Measurements from ENCODE around the gene TMEM231. TPM values are rescaled to one million over a fixed set of nuclear protein-coding genes. Genes with fewer than 3 reads are reported as not detected.

TMEM231 gene
- total RNA-seq, 6 experiments from 2014 or later: 9.0 to 14.5 (median 10.0) TPM

DNA sequence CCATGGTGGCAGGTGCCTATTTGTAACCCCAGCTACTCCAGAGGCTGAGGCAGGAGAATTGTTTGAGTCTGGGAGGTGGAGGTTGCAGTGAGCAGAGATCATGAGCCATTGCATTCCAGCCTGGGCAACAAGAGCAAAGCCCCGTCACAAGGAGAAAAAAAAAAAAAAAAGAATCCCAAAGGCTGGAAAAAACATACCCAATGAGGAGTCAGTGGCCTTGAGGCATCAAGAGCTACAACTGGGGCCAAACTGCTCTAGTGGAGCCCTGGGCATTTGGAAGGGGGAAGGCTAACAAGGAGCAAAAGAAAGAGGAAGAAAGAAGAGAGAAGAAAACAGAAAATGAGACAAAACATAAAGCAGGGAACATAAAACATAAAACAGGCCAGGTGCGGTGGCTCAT lies 67.7 kb downstream of the TMEM231 start:
- Mint-ChIP-seq H3K4me1 (ENCODE audit: low read depth) (peaks cover 11% of the 10 kb centered on the region), H3K36me3 (ENCODE audit: low read depth) (no peaks in the 10 kb centered on the region), H3K27me3 (ENCODE audit: insufficient read depth) (peaks cover 14% of the 10 kb centered on the region), H3K4me3 (no peak overlapping the region; the same call in 1 of the 2 replicates), H3K27ac (no peak overlapping the region), H3K9me3 (no peaks in the 10 kb centered on the region)
- TF ChIP-seq, protein P1, sequence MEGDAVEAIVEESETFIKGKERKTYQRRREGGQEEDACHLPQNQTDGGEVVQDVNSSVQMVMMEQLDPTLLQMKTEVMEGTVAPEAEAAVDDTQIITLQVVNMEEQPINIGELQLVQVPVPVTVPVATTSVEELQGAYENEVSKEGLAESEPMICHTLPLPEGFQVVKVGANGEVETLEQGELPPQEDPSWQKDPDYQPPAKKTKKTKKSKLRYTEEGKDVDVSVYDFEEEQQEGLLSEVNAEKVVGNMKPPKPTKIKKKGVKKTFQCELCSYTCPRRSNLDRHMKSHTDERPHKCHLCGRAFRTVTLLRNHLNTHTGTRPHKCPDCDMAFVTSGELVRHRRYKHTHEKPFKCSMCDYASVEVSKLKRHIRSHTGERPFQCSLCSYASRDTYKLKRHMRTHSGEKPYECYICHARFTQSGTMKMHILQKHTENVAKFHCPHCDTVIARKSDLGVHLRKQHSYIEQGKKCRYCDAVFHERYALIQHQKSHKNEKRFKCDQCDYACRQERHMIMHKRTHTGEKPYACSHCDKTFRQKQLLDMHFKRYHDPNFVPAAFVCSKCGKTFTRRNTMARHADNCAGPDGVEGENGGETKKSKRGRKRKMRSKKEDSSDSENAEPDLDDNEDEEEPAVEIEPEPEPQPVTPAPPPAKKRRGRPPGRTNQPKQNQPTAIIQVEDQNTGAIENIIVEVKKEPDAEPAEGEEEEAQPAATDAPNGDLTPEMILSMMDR (IDR thresholded peaks at IDR 0.05): no peak
- no peak for DNase-seq

Other genes starting within 250 kb of the TMEM231 start
- gene CFDP1, start 122.7 kb downstream of the TMEM231 start, total RNA-seq (2021; fragmentation: NEBNext Ultra II Directional; extraction: Animal tissue kit (Norgen Biotek cat#: 25700)): 10 to 100 TPM; 33.0 to 43.1 (median 37.6) TPM
- 10 to 100 TPM in 4 of 6 experiments, 1 to 10 TPM in 2; 8.2 to 11.7 (median 10.6) TPM for gene TMEM170A, start 91.6 kb downstream of the TMEM231 start, total RNA-seq (2021; fragmentation: NEBNext Ultra II Directional; extraction: Animal tissue kit (Norgen Biotek cat#: 25700))
- gene CHST6, start 60.8 kb downstream of the TMEM231 start, total RNA-seq (2021; fragmentation: NEBNext Ultra II Directional; extraction: Animal tissue kit (Norgen Biotek cat#: 25700)): under 1 TPM in 2 of 6 experiments, not detected in 4; 0.05 TPM
- not detected for gene CHST5, start 20.1 kb downstream of the TMEM231 start, total RNA-seq (2021; fragmentation: NEBNext Ultra II Directional; extraction: Animal tissue kit (Norgen Biotek cat#: 25700))
- 100 to 1,000 TPM in 3 of 6 experiments, 10 to 100 TPM in 3; 82.0 to 114 (median 100) TPM for gene GABARAPL2, start 10.1 kb upstream of the TMEM231 start, total RNA-seq (2021; fragmentation: NEBNext Ultra II Directional; extraction: Animal tissue kit (Norgen Biotek cat#: 25700))
- 10 to 100 TPM; 48.3 to 61.2 (median 55.0) TPM for gene ADAT1, start 67.0 kb upstream of the TMEM231 start, total RNA-seq (2021; fragmentation: NEBNext Ultra II Directional; extraction: Animal tissue kit (Norgen Biotek cat#: 25700))
- 100 to 1,000 TPM; 135 to 158 (median 152) TPM for gene KARS1, start 91.4 kb upstream of the TMEM231 start, total RNA-seq (2021; fragmentation: NEBNext Ultra II Directional; extraction: Animal tissue kit (Norgen Biotek cat#: 25700))
- gene TERF2IP, start 91.5 kb upstream of the TMEM231 start, total RNA-seq (2021; fragmentation: NEBNext Ultra II Directional; extraction: Animal tissue kit (Norgen Biotek cat#: 25700)): 10 to 100 TPM; 67.9 to 87.8 (median 70.6) TPM
- gene CPHXL2, start 120.8 kb upstream of the TMEM231 start, total RNA-seq (2021; fragmentation: NEBNext Ultra II Directional; extraction: Animal tissue kit (Norgen Biotek cat#: 25700)): not detected
- gene DUXB, start 145.2 kb upstream of the TMEM231 start, total RNA-seq (2021; fragmentation: NEBNext Ultra II Directional; extraction: Animal tissue kit (Norgen Biotek cat#: 25700)): not detected
- gene CPHXL, start 170.2 kb upstream of the TMEM231 start, total RNA-seq (2021; fragmentation: NEBNext Ultra II Directional; extraction: Animal tissue kit (Norgen Biotek cat#: 25700)): not detected

Measured in HFFc6 (cell line).